AG10803 (cell line): ENCODE measurements around the gene RC3H1.

Source experiments
- DNase-seq: peaks from one replicate; pipeline ENCODE4 v3.0.0; 2010; ENCODE audit warnings: low read depth
- H3K4me3 ChIP-seq: 2 replicates; pipeline ENCODE4 v1.5.1; 2011; ENCODE audit warnings: mild to moderate bottlenecking, low read length, control low read depth
- CTCF ChIP-seq: conservative IDR thresholded peaks from 2 replicates; pipeline ENCODE4 v1.5.1; 2011; ENCODE audit warnings: mild to moderate bottlenecking, low read length, control low read depth, inconsistent platforms

The RC3H1 gene

GRCh38 chr1:173925306-173926242 is 96.6 kb downstream of the RC3H1 start:
- no peak for DNase-seq
- no peak for TF ChIP-seq CTCF
- no peak overlapping the region for H3K4me3 ChIP-seq

GRCh38 chr1:173920861-173921260 is 101.3 kb downstream of the RC3H1 start:
- H3K4me3 ChIP-seq, result no peak overlapping the region
- no peak for DNase-seq
- no peak for TF ChIP-seq CTCF

DNA sequence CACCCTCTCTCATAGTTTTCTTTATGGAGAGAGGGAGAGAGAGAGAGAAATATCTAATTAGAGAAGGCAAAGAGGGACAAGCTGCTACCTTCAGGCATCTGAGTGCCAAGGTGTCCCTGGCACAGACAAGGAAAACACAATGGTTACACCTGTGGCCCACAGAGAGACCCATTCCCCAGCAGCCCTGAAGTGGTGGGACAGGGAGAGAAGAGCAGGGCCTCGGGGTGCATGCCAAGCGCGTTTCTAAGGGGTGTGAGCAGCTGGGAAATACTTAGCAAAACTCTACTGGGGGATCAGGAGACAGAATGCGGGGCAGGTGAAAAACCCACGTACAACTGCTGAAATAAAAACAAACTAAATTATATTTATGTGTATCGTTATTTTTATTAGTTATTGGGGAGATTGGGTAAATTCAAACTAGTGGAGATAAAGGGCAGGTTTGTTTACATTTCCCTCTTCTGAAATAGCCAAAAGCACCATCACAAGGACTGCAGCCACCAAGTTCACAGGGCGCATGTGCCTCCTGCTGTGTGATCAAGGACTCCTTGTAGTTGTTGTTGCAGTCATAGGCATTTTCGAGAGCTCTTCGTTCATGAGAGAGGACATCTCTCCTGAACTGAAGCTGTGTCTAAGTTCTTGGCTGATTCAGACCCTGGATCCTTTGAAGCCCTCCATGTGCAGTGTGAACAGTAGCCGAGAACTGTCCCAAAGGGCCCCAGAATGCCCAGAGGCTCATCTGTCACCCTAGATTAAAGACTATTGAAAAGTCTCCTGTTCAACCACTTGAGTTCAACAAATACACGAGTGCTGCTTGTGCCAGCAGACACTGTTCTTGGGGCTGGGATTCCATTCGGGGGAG is 104.3 kb downstream of the RC3H1 start:
- no peak for DNase-seq
- TF ChIP-seq CTCF, result no peak
- H3K4me3 ChIP-seq, result no peak overlapping the region

GRCh38 chr1:173917149-173917548 is 105.0 kb downstream of the RC3H1 start, which contains the start of gene SERPINC1:
Gene SERPINC1, minus strand, starts transcription at chr1:173917327. Its CDS starts 68 bp downstream, at chr1:173917259.
- DNase-seq, result no peak
- no peak for TF ChIP-seq CTCF
- no peak within 1 kb of the TSS for H3K4me3 ChIP-seq

GRCh38 chr1:173916667-173917066 is 105.5 kb downstream of the RC3H1 start:
- no peak for TF ChIP-seq CTCF
- no peak overlapping the region for H3K4me3 ChIP-seq
- DNase-seq, result no peak

DNA sequence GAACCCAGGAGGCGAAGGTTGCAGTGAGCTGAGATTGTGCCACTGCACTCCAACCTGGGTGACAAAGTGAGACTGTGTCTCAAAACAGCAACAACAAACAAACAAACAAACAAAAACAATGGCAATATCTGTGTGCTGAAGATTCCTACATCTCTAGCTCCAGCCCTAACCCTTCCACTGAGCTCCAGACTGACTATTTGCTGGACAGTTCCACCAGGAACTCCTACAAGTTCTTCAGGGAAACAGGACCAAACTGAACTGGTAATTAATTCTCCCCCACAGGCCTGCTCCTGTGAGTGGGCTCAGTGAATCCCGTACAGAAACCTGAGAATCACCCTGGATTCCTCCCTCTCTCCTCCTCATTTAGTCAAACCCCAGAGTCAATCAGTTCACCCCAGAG is 106.6 kb downstream of the RC3H1 start:
- TF ChIP-seq CTCF, result no peak
- no peak overlapping the region for H3K4me3 ChIP-seq
- no peak for DNase-seq
